Amygdala (tissue), 56 donors: ENCODE data around the gene PPP6R2.

Experiments used
- DNase-seq, 56 donors: peaks; one replicate each; lab custom pipeline; 2025; lab: John Stamatoyannopoulos, UW

Gene PPP6R2

GRCh38 chr22:50490531-50491308, 147.6 kb downstream of the PPP6R2 start:
- DNase-seq = no peak
